ENCODE results near the gene MYH11.

- TF ChIP-seq, protein P1, sequence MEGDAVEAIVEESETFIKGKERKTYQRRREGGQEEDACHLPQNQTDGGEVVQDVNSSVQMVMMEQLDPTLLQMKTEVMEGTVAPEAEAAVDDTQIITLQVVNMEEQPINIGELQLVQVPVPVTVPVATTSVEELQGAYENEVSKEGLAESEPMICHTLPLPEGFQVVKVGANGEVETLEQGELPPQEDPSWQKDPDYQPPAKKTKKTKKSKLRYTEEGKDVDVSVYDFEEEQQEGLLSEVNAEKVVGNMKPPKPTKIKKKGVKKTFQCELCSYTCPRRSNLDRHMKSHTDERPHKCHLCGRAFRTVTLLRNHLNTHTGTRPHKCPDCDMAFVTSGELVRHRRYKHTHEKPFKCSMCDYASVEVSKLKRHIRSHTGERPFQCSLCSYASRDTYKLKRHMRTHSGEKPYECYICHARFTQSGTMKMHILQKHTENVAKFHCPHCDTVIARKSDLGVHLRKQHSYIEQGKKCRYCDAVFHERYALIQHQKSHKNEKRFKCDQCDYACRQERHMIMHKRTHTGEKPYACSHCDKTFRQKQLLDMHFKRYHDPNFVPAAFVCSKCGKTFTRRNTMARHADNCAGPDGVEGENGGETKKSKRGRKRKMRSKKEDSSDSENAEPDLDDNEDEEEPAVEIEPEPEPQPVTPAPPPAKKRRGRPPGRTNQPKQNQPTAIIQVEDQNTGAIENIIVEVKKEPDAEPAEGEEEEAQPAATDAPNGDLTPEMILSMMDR (IDR thresholded peaks at IDR 0.05): no peak
- TF ChIP-seq POLR2A (IDR thresholded peaks at IDR 0.05): no peak
Observed at GRCh38 chr16:15694499-15694898, 162.3 kb downstream of the MYH11 start.

All from lower leg skin (tissue), 3 donors.